Spleen (tissue), 11 donors: ENCODE results near the gene CCDC92B. TPM values are rescaled to one million over a fixed set of nuclear protein-coding genes. Genes with fewer than 3 reads are reported as not detected.

Source experiments
- DNase-seq: peaks from one replicate; pipeline ENCODE4 v3.0.0-alpha.2; 2020
- H3K27ac ChIP-seq, 8 donors: fragments of 200-600 bp; sonication (generic) in 7 of 8; 1 replicate in 4 of 8; 2 replicates in 4 of 8; pipeline versions ENCODE4 v1.5.0 to v1.8.0; 2016 to 2021; ENCODE audit warnings: inconsistent platforms in 4 of 8, mild to moderate bottlenecking in 4 of 8, moderate library complexity in 1 of 8
- H3K27me3 ChIP-seq, 7 donors: fragments of 200-600 bp; sonication (generic) in 6 of 7; replicated peaks in 1 of 7; 1 replicate in 4 of 7; 2 replicates in 3 of 7; pipeline versions ENCODE4 v1.5.0 to v1.8.0; 2016 to 2021; ENCODE audit warnings: inconsistent platforms in 3 of 7, mild to moderate bottlenecking in 1 of 7
- H3K36me3 ChIP-seq, 6 donors: fragments of 200-600 bp; sonication (generic) in 5 of 6; 1 replicate in 4 of 6; 2 replicates in 2 of 6; pipeline versions ENCODE4 v1.5.0 to v1.8.0; 2016 to 2021; ENCODE audit warnings: inconsistent platforms in 2 of 6
- H3K4me1 ChIP-seq, 6 donors: fragments of 200-600 bp; sonication (generic) in 5 of 6; 1 replicate in 3 of 6; 2 replicates in 3 of 6; pipeline versions ENCODE4 v1.5.0 to v1.8.0; 2016 to 2021; ENCODE audit warnings: inconsistent platforms in 3 of 6
- H3K4me3 ChIP-seq, 8 donors: fragments of 200-600 bp; sonication (generic) in 7 of 8; 1 replicate in 4 of 8; 2 replicates in 4 of 8; pipeline versions ENCODE4 v1.5.0 to v1.8.0; 2016 to 2021; ENCODE audit warnings: inconsistent platforms in 4 of 8, mild to moderate bottlenecking in 4 of 8, moderate library complexity in 2 of 8
- H3K9me3 ChIP-seq, 8 donors: fragments of 200-600 bp; sonication (generic) in 7 of 8; 1 replicate in 4 of 8; 2 replicates in 4 of 8; pipeline versions ENCODE4 v1.5.0 to v1.8.0; 2016 to 2021; ENCODE audit warnings: inconsistent platforms in 4 of 8
- POLR2A ChIP-seq, 3 donors: fragments of 450-650 bp; IDR thresholded peaks; one replicate each; pipeline ENCODE4 v1.5.1; 2017; ENCODE audit warnings: antibody characterized with exemption in 3 of 3, mild to moderate bottlenecking in 1 of 3
- POLR2AphosphoS5 ChIP-seq, 3 donors: sonication (generic); formaldehyde crosslinking; IDR thresholded peaks; one replicate each; pipeline ENCODE4 v1.5.1; 2017; ENCODE audit warnings: antibody characterized with exemption in 3 of 3
- WGBS, 5 donors: extraction: QIAGEN DNeasy Blood & Tissue Kit in 3 of 5; methylation state at CpG; one replicate each; pipeline versions ENCODE4 v1.1.5 to v1.1.7; 2013 to 2018; 5-methylcytosine and 5-hydroxymethylcytosine counted together
- intact Hi-C: fragments of 100-400 bp; cut with DNase I; formaldehyde crosslinking; loops from one replicate; pipeline ENCODE4 v1.15.0; 2023; ENCODE audit warnings: low total_unique reads
- polyA plus RNA-seq, 3 donors: library from polyadenylated mRNA; stranded (reverse); fragments of 200-250 nt; gene quantifications; one replicate each; pipeline ENCODE4 v1.2.1, GENCODE V29; 2013
- total RNA-seq, 7 donors: library from RNA; depleted of rRNA in 3 of 7; stranded (reverse); fragments of >200 nt in 3 of 7; fragmentation: NEBNext Ultra II Directional in 4 of 7; extraction: Animal tissue kit (Norgen Biotek cat#: 25700) in 4 of 7; gene quantifications; one replicate each; pipeline versions ENCODE4 v1.1.0 to v1.2.1, GENCODE V29; 2016 to 2021
- TF ChIP-seq, protein P1 (sequence below), 11 experiments: fragments of 200-600 bp in 7 of 11; fragments of 450-650 bp in 4 of 11; sonication (generic) in 4 of 11; IDR thresholded peaks in 8 of 11; conservative IDR thresholded peaks in 3 of 11; 1 replicate in 7 of 11; 2 replicates in 4 of 11; pipeline versions ENCODE4 v1.4.0 to v1.8.0; 2016 to 2021; ENCODE audit warnings: antibody characterized with exemption in 11 of 11, inconsistent platforms in 4 of 11, mild to moderate bottlenecking in 1 of 11
- donor health status: healthy with polysubstance abuse.
- donor health status: DM: no; HTN: no; CAD: no; lungs with moderate emphysema.
- donor health status: DM: no; HTN: no; CAD: no.
- donor health status: Bipolar disorder and iron deficiency.
- donor health status: healthy.
- donor health status: DM: no; HTN: no; CAD: no.
- donor health status: DM: yes; HTN: yes; CAD: no.

Gene CCDC92B
- total and polyA plus RNA-seq, 10 donors: 0.03 to 0.26 (median 0.20) TPM; not detected in 3

DNA sequence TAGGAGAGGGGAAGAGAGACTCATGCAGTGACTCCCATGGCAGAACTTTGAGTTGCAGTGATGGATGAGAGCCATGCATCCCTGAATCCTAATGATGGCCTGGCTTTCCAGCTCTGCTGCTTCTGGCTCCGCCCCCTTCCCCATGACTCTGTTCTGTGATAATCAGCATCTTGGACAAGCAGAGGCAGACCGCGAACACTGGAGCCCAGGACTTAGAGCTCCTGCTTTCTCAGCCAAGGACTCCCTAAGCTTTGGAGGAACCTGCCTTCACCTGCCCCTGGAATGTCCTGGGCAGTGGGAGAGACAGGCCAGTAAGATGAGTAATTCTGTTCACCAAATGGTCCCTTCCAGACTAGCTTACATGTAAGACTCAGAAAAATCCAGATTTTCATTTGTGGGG is 12.5 kb downstream of the CCDC92B start:
- intact Hi-C loops: no loop called here
- H3K27ac ChIP-seq: no peak overlapping the region
- H3K27me3 ChIP-seq: peaks cover 0 to 33% (median 0%) of the 10 kb centered on the region in 7 donors
- 82 to 89% (median 87%) methylated on average over 3 of the region's 3 CpGs for WGBS, 5 donors
- no peaks in the 10 kb centered on the region for H3K36me3 ChIP-seq
- DNase-seq: no peak
- H3K4me1 ChIP-seq: no peaks in the 10 kb centered on the region
- TF ChIP-seq, protein P1, sequence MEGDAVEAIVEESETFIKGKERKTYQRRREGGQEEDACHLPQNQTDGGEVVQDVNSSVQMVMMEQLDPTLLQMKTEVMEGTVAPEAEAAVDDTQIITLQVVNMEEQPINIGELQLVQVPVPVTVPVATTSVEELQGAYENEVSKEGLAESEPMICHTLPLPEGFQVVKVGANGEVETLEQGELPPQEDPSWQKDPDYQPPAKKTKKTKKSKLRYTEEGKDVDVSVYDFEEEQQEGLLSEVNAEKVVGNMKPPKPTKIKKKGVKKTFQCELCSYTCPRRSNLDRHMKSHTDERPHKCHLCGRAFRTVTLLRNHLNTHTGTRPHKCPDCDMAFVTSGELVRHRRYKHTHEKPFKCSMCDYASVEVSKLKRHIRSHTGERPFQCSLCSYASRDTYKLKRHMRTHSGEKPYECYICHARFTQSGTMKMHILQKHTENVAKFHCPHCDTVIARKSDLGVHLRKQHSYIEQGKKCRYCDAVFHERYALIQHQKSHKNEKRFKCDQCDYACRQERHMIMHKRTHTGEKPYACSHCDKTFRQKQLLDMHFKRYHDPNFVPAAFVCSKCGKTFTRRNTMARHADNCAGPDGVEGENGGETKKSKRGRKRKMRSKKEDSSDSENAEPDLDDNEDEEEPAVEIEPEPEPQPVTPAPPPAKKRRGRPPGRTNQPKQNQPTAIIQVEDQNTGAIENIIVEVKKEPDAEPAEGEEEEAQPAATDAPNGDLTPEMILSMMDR (IDR thresholded peaks at IDR 0.05 in 8 of 11, conservative IDR thresholded peaks at IDR 0.05 in 3 of 11): no peak
- no peak for TF ChIP-seq POLR2AphosphoS5 (IDR thresholded peaks at IDR 0.05)
- no peak for TF ChIP-seq POLR2A (IDR thresholded peaks at IDR 0.05)
- no peak overlapping the region for H3K4me3 ChIP-seq
- no peaks in the 10 kb centered on the region for H3K9me3 ChIP-seq

DNA sequence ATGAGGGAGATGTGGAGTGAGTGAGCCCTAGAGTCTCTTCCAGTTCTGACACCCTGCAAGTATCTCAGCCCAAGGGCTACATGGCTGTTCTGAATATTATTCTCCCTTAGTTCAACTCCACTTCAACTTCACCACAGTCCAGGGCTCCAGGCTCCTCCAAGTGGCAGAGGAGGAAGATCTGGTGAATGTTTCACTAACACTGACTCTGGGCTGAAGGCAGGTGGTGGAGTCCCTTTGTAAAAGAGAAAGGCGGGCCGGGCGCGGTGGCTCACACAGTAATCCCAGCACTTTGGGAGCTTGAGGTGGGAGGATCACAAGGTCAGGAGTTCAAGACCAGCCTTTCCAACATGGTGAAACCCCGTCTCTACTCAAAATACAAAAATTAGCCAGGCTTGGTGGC is 13.6 kb downstream of the CCDC92B start:
- Histone ChIP-seq H3K9me3 (no peaks in the 10 kb centered on the region), H3K27me3 (peaks cover 0 to 43% (median 0%) of the 10 kb centered on the region in 7 donors), H3K4me1 (no peaks in the 10 kb centered on the region), H3K36me3 (no peaks in the 10 kb centered on the region), H3K4me3 (no peak overlapping the region), H3K27ac (no peak overlapping the region)
- intact Hi-C loops: no loop called here
- WGBS, 5 donors: 92 to 96% (median 94%) methylated on average over 5 of the region's 5 CpGs
- TF ChIP-seq POLR2AphosphoS5 (IDR thresholded peaks at IDR 0.05): no peak
- TF ChIP-seq, protein P1 (IDR thresholded peaks at IDR 0.05 in 8 of 11, conservative IDR thresholded peaks at IDR 0.05 in 3 of 11): no peak
- TF ChIP-seq POLR2A (IDR thresholded peaks at IDR 0.05): no peak
- no peak for DNase-seq

DNA sequence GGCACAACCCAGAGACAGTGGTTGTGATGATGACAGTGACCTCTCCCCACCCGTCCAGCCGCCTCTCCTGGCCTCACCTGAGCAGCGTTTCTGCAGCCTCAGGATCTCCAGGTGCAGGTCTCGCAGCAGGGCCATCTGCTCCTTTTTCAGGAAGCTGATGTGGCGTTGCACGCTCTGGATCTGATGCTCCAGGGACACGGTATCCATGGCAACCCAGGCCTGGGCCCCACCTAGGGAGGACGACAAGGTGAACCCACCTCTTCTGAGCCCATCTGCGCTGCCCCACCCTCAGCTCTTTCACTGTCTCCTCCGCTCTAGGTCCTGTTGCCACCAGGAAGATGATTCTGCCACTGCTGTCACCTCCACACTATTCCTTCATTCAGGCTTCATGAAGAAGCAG is 14.5 kb downstream of the CCDC92B start:
- no peak overlapping the region for H3K27ac ChIP-seq
- no peaks in the 10 kb centered on the region for H3K4me1 ChIP-seq
- no peak overlapping the region for H3K4me3 ChIP-seq
- no peaks in the 10 kb centered on the region for H3K9me3 ChIP-seq
- TF ChIP-seq POLR2AphosphoS5 (IDR thresholded peaks at IDR 0.05): no peak
- DNase-seq: no peak
- intact Hi-C loops: no loop called here
- peaks cover 0 to 47% (median 0%) of the 10 kb centered on the region in 7 donors for H3K27me3 ChIP-seq
- 65 to 80% (median 76%) methylated on average over 9 to 10 of the region's 10 CpGs for WGBS, 5 donors
- H3K36me3 ChIP-seq: no peaks in the 10 kb centered on the region

DNA sequence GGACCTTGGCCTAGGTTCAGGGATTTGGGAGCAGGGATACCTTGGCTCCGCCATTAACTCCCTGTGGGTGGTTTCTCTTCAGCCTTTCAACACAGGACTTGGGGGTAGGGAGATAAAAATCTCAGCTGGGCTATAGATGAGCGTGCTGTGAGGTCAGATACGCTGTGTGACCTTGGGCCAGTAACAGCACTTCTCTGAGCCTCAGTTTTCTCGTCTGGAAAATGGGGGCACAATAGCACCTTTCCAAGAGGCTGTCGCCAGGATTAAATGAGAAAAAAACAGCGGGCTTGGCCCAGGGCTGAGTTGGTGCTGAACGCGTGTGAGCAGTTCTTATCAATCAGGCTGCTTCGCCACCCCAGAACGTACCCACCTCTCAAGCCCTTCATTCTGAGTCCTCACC is 17.6 kb downstream of the CCDC92B start:
- no peak overlapping the region for H3K27ac ChIP-seq
- intact Hi-C loops: no loop called here
- no peak for DNase-seq
- H3K27me3 ChIP-seq: peaks cover 0 to 58% (median 5%) of the 10 kb centered on the region in 7 donors
- H3K4me1 ChIP-seq: no peaks in the 10 kb centered on the region
- TF ChIP-seq, protein P1 (IDR thresholded peaks at IDR 0.05 in 8 of 11, conservative IDR thresholded peaks at IDR 0.05 in 3 of 11): no peak
- TF ChIP-seq POLR2AphosphoS5 (IDR thresholded peaks at IDR 0.05) (no peak), POLR2A (IDR thresholded peaks at IDR 0.05) (no peak)
- H3K36me3 ChIP-seq: no peaks in the 10 kb centered on the region
- H3K9me3 ChIP-seq: no peaks in the 10 kb centered on the region
- WGBS, 5 donors: 81 to 92% (median 84%) methylated on average over 10 of the region's 10 CpGs
- H3K4me3 ChIP-seq: no peak overlapping the region
